HEK293 (cell line): ENCODE results near the gene SLC4A1AP.
"Not testable (repeated sequence)": the region's sequence is repeated elsewhere in the genome, so short reads cannot be mapped to it uniquely, and the experiment has no call there.

ENCODE experiments used
- CTCF ChIA-PET: fragments of 350-600 bp; formaldehyde crosslinking; extraction: SDS; loops from one replicate; lab custom pipeline; 2021; ENCODE audit warnings: antibody characterized with exemption; lab: Yijun Ruan, JAX
- POLR2A ChIA-PET: fragments of 300-600 bp; formaldehyde crosslinking; extraction: SDS; loops from one replicate; lab custom pipeline; 2020; ENCODE audit warnings: antibody characterized with exemption, inconsistent platforms; lab: Yijun Ruan, JAX
- H3K27ac ChIP-seq: fragments of 200-500 bp; sonication (Bioruptor generic); 2 replicates; pipeline ENCODE4 v1.5.1; 2014; ENCODE audit warnings: low read depth, low read length, control low read depth, inconsistent platforms; ENCODE audit errors: extremely low read depth
- H3K36me3 ChIP-seq, 2 experiments: fragments of 200-500 bp in 1 of 2; sonication (Bioruptor generic) in 1 of 2; 1 replicate in 1 of 2; 2 replicates in 1 of 2; pipeline ENCODE4 v1.5.1; 2014 to 2017; ENCODE audit warnings: inconsistent platforms in 2 of 2, low read length in 2 of 2; ENCODE audit not compliant: control insufficient read depth in 2 of 2, insufficient read depth in 1 of 2
- H3K4me1 ChIP-seq: fragments of 200-500 bp; sonication (Bioruptor generic); 2 replicates; pipeline ENCODE4 v1.5.1; 2014; ENCODE audit warnings: mild to moderate bottlenecking, low read length, inconsistent platforms; ENCODE audit not compliant: control insufficient read depth, insufficient read depth
- H3K4me3 ChIP-seq: 2 replicates; pipeline ENCODE4 v1.5.1; 2011; ENCODE audit warnings: low read depth, mild to moderate bottlenecking, control low read depth, low read length, moderate library complexity
- H3K9me3 ChIP-seq: fragments of 200-500 bp; sonication (Bioruptor generic); 2 replicates; pipeline ENCODE4 v1.5.1; 2014; ENCODE audit warnings: low read depth, low read length, inconsistent platforms; ENCODE audit not compliant: control insufficient read depth, insufficient read depth
- HOXC10 ChIP-seq: sonication (generic); formaldehyde crosslinking; IDR thresholded peaks from 2 replicates; pipeline ENCODE4 v1.8.1; 2023; ENCODE audit warnings: mild to moderate bottlenecking, missing genetic modification reagents
- HOXD13 ChIP-seq: sonication (generic); formaldehyde crosslinking; IDR thresholded peaks from 2 replicates; pipeline ENCODE4 v1.8.0; 2022; ENCODE audit warnings: missing genetic modification reagents, borderline replicate concordance
- MYNN ChIP-seq: fragments of 450-650 bp; formaldehyde crosslinking; IDR thresholded peaks from 2 replicates; pipeline ENCODE4 v1.5.1; 2016; ENCODE audit warnings: missing biosample characterization, missing genetic modification characterization, borderline replicate concordance
- PRDM1 ChIP-seq: fragments of 450-650 bp; formaldehyde crosslinking; IDR thresholded peaks from 2 replicates; pipeline ENCODE4; 2016; ENCODE audit warnings: missing biosample characterization, missing genetic modification characterization
- SCRT1 ChIP-seq: fragments of 450-650 bp; formaldehyde crosslinking; IDR thresholded peaks from 2 replicates; pipeline ENCODE4 v1.5.1; 2016; ENCODE audit warnings: missing biosample characterization, missing genetic modification characterization, borderline replicate concordance
- ZNF626 ChIP-seq: fragments of 450-650 bp; sonication (Bioruptor Pico); formaldehyde crosslinking; IDR thresholded peaks from 2 replicates; pipeline ENCODE4 v1.5.1; 2018; ENCODE audit warnings: missing biosample characterization, missing genetic modification characterization, inconsistent platforms
- ZNF76 ChIP-seq: fragments of 450-650 bp; formaldehyde crosslinking; IDR thresholded peaks from 2 replicates; pipeline ENCODE4; 2016; ENCODE audit warnings: low read depth, missing biosample characterization, missing genetic modification characterization, borderline replicate concordance
- ZNF792 ChIP-seq: fragments of 450-650 bp; formaldehyde crosslinking; IDR thresholded peaks from 2 replicates; pipeline ENCODE4 v1.5.1; 2016; ENCODE audit warnings: missing biosample characterization, missing genetic modification characterization
- TF ChIP-seq, protein P1 (sequence below): fragments of 450-650 bp; formaldehyde crosslinking; IDR thresholded peaks from 2 replicates; pipeline ENCODE4 v1.5.1; 2016; ENCODE audit warnings: missing biosample characterization, missing genetic modification characterization, low read depth
- TF ChIP-seq, protein P2 (sequence below): fragments of 450-650 bp; formaldehyde crosslinking; IDR thresholded peaks from 2 replicates; pipeline ENCODE4 v1.5.1; 2016; ENCODE audit warnings: missing biosample characterization, missing genetic modification characterization
- TF ChIP-seq, protein P3 (sequence below): fragments of 450-650 bp; formaldehyde crosslinking; IDR thresholded peaks from 2 replicates; pipeline ENCODE4 v1.5.1; 2016; ENCODE audit warnings: missing biosample characterization, missing genetic modification characterization
- TF ChIP-seq, protein P4 (sequence below): fragments of 450-650 bp; formaldehyde crosslinking; IDR thresholded peaks from 2 replicates; pipeline ENCODE4 v1.5.1; 2016; ENCODE audit warnings: missing biosample characterization, missing genetic modification characterization, borderline replicate concordance
- TF ChIP-seq, protein P5 (sequence below): fragments of 450-650 bp; formaldehyde crosslinking; IDR thresholded peaks from 2 replicates; pipeline ENCODE4 v1.5.1; 2016; ENCODE audit warnings: missing biosample characterization, missing genetic modification characterization
- TF ChIP-seq, protein P6 (sequence below): fragments of 450-650 bp; formaldehyde crosslinking; IDR thresholded peaks from 2 replicates; pipeline ENCODE4 v1.5.1; 2017; ENCODE audit warnings: missing biosample characterization, missing genetic modification characterization

The SLC4A1AP gene

DNA sequence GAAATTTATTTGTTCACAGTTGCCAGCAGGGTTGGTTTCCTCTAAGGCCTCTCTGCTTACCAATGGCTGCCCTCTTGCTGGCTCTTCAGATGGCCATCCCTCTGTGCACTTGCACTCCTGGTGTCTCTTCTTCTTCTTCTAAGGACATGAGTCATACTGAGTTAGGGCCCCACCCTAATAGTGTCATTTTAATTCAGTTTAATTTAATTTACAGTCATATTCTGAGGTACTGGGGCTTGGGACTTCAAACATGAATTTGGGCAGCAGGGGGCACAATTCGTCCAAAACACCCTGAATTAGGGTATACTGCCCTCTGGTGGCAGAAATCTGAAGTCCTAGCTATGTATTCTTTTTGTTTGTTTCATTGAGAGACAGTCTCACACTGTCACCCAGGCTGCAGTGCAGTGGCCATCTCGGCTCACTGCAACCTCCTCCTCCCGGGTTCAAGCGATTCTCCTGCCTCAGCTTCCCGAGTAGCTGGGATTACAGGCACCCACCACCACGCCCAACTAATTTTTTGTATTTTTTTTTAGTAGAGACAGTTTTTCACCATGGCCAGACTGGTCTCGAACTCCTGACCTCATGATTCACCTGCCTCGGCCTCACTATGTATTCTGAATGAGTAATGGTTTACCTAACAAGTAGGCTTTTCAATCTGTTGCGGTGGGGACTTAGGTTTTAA, 19.8 kb downstream of the SLC4A1AP start (continued):
- TF ChIP-seq, protein P1, sequence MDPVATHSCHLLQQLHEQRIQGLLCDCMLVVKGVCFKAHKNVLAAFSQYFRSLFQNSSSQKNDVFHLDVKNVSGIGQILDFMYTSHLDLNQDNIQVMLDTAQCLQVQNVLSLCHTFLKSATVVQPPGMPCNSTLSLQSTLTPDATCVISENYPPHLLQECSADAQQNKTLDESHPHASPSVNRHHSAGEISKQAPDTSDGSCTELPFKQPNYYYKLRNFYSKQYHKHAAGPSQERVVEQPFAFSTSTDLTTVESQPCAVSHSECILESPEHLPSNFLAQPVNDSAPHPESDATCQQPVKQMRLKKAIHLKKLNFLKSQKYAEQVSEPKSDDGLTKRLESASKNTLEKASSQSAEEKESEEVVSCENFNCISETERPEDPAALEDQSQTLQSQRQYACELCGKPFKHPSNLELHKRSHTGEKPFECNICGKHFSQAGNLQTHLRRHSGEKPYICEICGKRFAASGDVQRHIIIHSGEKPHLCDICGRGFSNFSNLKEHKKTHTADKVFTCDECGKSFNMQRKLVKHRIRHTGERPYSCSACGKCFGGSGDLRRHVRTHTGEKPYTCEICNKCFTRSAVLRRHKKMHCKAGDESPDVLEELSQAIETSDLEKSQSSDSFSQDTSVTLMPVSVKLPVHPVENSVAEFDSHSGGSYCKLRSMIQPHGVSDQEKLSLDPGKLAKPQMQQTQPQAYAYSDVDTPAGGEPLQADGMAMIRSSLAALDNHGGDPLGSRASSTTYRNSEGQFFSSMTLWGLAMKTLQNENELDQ = no peak
- TF ChIP-seq, protein P2, sequence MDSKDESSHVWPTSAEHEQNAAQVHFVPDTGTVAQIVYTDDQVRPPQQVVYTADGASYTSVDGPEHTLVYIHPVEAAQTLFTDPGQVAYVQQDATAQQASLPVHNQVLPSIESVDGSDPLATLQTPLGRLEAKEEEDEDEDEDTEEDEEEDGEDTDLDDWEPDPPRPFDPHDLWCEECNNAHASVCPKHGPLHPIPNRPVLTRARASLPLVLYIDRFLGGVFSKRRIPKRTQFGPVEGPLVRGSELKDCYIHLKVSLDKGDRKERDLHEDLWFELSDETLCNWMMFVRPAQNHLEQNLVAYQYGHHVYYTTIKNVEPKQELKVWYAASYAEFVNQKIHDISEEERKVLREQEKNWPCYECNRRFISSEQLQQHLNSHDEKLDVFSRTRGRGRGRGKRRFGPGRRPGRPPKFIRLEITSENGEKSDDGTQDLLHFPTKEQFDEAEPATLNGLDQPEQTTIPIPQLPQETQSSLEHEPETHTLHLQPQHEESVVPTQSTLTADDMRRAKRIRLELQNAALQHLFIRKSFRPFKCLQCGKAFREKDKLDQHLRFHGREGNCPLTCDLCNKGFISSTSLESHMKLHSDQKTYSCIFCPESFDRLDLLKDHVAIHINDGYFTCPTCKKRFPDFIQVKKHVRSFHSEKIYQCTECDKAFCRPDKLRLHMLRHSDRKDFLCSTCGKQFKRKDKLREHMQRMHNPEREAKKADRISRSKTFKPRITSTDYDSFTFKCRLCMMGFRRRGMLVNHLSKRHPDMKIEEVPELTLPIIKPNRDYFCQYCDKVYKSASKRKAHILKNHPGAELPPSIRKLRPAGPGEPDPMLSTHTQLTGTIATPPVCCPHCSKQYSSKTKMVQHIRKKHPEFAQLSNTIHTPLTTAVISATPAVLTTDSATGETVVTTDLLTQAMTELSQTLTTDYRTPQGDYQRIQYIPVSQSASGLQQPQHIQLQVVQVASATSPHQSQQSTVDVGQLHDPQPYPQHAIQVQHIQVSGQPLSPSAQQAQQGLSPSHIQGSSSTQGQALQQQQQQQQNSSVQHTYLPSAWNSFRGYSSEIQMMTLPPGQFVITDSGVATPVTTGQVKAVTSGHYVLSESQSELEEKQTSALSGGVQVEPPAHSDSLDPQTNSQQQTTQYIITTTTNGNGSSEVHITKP = no peak
- TF ChIP-seq ZNF792 (tag by site-specific recombination) (no peak), HOXC10 (no peak)

DNA sequence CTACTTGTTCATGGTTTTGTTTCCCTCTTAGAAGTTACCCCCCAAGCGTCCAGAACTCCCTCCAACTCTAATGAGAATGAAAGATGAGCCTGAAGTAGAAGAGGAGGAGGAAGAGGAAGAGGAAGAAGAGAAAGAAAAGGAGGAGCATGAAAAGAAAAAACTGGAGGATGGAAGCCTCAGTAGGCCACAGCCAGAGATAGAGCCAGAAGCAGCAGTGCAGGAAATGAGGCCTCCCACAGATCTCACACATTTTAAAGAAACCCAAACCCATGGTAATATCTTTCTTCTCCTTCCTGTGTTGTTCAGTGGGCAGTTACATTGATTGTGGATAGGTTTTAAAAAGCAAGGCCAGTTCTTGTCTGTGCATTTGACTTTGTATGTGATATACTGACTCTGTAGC, 21.3 kb downstream of the SLC4A1AP start:
- not testable (repeated sequence) for H3K9me3 ChIP-seq, H3K4me3 ChIP-seq, H3K4me1 ChIP-seq, H3K27ac ChIP-seq
- ChIA-PET POLR2A (interaction anchor here (1.0 kb wide), 1 partner anchor 21 kb away, joined by 5 read pairs; the partner anchor contains the start of genes SLC4A1AP and SUPT7L), CTCF (interaction anchor here (0.6 to 4.1 kb wide), 7 partner anchors 9 to 583 kb away, joined by 3 to 66 read pairs (median 4); no protein-coding TSS in a partner anchor)
- peaks cover 62 to 77% of the 10 kb centered on the region in 2 experiments for H3K36me3 ChIP-seq

DNA sequence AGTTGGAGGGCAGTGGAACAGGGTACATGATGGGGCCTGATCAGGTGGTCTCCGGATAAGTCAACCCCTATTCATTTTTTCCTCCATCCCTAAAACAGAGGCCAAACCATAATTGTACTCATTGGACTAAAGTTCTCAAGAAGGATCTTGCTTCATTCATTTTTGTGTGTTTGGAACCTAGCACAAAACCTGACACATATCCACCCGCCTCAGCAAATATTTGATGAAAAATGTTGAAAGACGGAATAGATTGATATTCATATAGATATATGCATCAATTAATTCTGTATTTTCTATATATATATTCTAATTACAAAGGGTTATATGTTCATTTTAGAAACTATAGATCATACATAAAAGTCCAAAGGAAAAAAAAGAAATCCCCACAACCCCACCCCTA, 21.9 kb downstream of the SLC4A1AP start:
- H3K36me3 ChIP-seq = peaks cover 60 to 74% of the 10 kb centered on the region in 2 experiments
- POLR2A ChIA-PET = no interaction called here
- CTCF ChIA-PET = no interaction called here
- no peak overlapping the region for H3K4me3 ChIP-seq
- no peaks in the 10 kb centered on the region for H3K4me1 ChIP-seq
- H3K27ac ChIP-seq = no peak overlapping the region
- no peaks in the 10 kb centered on the region for H3K9me3 ChIP-seq
- TF ChIP-seq HOXD13 (CRISPR knock-in tag) (no peak), SCRT1 (tag by site-specific recombination) (no peak), MYNN (tag by site-specific recombination) (no peak), ZNF626 (no peak), ZNF76 (no peak), PRDM1 (tag by site-specific recombination) (no peak)
- TF ChIP-seq, protein P3, sequence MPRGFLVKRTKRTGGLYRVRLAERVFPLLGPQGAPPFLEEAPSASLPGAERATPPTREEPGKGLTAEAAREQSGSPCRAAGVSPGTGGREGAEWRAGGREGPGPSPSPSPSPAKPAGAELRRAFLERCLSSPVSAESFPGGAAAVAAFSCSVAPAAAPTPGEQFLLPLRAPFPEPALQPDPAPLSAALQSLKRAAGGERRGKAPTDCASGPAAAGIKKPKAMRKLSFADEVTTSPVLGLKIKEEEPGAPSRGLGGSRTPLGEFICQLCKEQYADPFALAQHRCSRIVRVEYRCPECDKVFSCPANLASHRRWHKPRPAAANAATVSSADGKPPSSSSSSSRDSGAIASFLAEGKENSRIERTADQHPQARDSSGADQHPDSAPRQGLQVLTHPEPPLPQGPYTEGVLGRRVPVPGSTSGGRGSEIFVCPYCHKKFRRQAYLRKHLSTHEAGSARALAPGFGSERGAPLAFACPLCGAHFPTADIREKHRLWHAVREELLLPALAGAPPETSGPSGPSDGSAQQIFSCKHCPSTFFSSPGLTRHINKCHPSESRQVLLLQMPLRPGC (tag by site-specific recombination) = no peak
- TF ChIP-seq, protein P4, sequence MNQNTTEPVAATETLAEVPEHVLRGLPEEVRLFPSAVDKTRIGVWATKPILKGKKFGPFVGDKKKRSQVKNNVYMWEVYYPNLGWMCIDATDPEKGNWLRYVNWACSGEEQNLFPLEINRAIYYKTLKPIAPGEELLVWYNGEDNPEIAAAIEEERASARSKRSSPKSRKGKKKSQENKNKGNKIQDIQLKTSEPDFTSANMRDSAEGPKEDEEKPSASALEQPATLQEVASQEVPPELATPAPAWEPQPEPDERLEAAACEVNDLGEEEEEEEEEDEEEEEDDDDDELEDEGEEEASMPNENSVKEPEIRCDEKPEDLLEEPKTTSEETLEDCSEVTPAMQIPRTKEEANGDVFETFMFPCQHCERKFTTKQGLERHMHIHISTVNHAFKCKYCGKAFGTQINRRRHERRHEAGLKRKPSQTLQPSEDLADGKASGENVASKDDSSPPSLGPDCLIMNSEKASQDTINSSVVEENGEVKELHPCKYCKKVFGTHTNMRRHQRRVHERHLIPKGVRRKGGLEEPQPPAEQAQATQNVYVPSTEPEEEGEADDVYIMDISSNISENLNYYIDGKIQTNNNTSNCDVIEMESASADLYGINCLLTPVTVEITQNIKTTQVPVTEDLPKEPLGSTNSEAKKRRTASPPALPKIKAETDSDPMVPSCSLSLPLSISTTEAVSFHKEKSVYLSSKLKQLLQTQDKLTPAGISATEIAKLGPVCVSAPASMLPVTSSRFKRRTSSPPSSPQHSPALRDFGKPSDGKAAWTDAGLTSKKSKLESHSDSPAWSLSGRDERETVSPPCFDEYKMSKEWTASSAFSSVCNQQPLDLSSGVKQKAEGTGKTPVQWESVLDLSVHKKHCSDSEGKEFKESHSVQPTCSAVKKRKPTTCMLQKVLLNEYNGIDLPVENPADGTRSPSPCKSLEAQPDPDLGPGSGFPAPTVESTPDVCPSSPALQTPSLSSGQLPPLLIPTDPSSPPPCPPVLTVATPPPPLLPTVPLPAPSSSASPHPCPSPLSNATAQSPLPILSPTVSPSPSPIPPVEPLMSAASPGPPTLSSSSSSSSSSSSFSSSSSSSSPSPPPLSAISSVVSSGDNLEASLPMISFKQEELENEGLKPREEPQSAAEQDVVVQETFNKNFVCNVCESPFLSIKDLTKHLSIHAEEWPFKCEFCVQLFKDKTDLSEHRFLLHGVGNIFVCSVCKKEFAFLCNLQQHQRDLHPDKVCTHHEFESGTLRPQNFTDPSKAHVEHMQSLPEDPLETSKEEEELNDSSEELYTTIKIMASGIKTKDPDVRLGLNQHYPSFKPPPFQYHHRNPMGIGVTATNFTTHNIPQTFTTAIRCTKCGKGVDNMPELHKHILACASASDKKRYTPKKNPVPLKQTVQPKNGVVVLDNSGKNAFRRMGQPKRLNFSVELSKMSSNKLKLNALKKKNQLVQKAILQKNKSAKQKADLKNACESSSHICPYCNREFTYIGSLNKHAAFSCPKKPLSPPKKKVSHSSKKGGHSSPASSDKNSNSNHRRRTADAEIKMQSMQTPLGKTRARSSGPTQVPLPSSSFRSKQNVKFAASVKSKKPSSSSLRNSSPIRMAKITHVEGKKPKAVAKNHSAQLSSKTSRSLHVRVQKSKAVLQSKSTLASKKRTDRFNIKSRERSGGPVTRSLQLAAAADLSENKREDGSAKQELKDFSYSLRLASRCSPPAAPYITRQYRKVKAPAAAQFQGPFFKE (tag by site-specific recombination) = no peak
- TF ChIP-seq, protein P5, sequence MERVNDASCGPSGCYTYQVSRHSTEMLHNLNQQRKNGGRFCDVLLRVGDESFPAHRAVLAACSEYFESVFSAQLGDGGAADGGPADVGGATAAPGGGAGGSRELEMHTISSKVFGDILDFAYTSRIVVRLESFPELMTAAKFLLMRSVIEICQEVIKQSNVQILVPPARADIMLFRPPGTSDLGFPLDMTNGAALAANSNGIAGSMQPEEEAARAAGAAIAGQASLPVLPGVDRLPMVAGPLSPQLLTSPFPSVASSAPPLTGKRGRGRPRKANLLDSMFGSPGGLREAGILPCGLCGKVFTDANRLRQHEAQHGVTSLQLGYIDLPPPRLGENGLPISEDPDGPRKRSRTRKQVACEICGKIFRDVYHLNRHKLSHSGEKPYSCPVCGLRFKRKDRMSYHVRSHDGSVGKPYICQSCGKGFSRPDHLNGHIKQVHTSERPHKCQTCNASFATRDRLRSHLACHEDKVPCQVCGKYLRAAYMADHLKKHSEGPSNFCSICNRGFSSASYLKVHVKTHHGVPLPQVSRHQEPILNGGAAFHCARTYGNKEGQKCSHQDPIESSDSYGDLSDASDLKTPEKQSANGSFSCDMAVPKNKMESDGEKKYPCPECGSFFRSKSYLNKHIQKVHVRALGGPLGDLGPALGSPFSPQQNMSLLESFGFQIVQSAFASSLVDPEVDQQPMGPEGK (tag by site-specific recombination) = no peak
- TF ChIP-seq, protein P6, sequence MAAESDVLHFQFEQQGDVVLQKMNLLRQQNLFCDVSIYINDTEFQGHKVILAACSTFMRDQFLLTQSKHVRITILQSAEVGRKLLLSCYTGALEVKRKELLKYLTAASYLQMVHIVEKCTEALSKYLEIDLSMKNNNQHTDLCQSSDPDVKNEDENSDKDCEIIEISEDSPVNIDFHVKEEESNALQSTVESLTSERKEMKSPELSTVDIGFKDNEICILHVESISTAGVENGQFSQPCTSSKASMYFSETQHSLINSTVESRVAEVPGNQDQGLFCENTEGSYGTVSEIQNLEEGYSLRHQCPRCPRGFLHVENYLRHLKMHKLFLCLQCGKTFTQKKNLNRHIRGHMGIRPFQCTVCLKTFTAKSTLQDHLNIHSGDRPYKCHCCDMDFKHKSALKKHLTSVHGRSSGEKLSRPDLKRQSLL (tag by site-specific recombination) = no peak
